Uterus (tissue), 4 donors: ENCODE data around the gene DZIP1. TPM values are rescaled to one million over a fixed set of nuclear protein-coding genes. Genes with fewer than 3 reads are reported as not detected.

Source experiments
- DNase-seq, 2 donors: peaks; one replicate each; pipeline ENCODE4 v3.0.0-alpha.2; 2019 to 2020
- H3K27ac ChIP-seq, 2 donors: fragments of 200-600 bp; sonication (generic); 1 replicate in 1 of 2; 2 replicates in 1 of 2; pipeline ENCODE4 v1.5.1; 2016 to 2018
- H3K27me3 ChIP-seq, 2 donors: fragments of 200-600 bp; sonication (generic); one replicate each; pipeline ENCODE4 v1.5.1; 2018 to 2019; ENCODE audit warnings: control low read depth in 1 of 2
- H3K36me3 ChIP-seq, 2 donors: fragments of 200-600 bp; sonication (generic); one replicate each; pipeline ENCODE4 v1.5.1; 2019; ENCODE audit warnings: control low read depth in 1 of 2
- H3K4me1 ChIP-seq, 2 donors: fragments of 200-600 bp; sonication (generic); one replicate each; pipeline ENCODE4 v1.5.1; 2018 to 2019; ENCODE audit warnings: control low read depth in 1 of 2
- H3K4me3 ChIP-seq, 2 donors: fragments of 200-600 bp; sonication (generic); 1 replicate in 1 of 2; 2 replicates in 1 of 2; pipeline ENCODE4 v1.5.1; 2018 to 2019; ENCODE audit warnings: mild to moderate bottlenecking in 1 of 2
- H3K9me3 ChIP-seq, 2 donors: fragments of 200-600 bp; sonication (generic); one replicate each; pipeline ENCODE4 v1.5.1; 2019; ENCODE audit warnings: control low read depth in 1 of 2
- CTCF ChIP-seq, 4 experiments: fragments of 200-600 bp in 2 of 4; fragments of 450-650 bp in 2 of 4; sonication (generic) in 2 of 4; IDR thresholded peaks; one replicate each; pipeline ENCODE4 v1.5.1; 2016 to 2019; ENCODE audit warnings: antibody characterized with exemption in 4 of 4, mild to moderate bottlenecking in 2 of 4, moderate library complexity in 1 of 4
- POLR2A ChIP-seq, 2 donors: fragments of 450-650 bp; IDR thresholded peaks; one replicate each; pipeline ENCODE4 v1.6.1; 2016; ENCODE audit warnings: antibody characterized with exemption in 2 of 2, mild to moderate bottlenecking in 1 of 2, moderate library complexity in 1 of 2
- intact Hi-C: fragments of 100-400 bp; cut with DNase I; formaldehyde crosslinking; loops from one replicate; pipeline ENCODE4 v1.15.1; 2023; ENCODE audit warnings: low total_unique reads
- total RNA-seq, 4 donors: library from RNA; depleted of rRNA in 3 of 4; stranded (reverse); fragments of >200 nt in 3 of 4; gene quantifications; one replicate each; pipeline versions ENCODE4 v1.1.0 to v1.2.4, GENCODE V29; 2014 to 2023
- donor health status: DM: yes; HTN: yes; CAD: no.

Gene DZIP1
- total RNA-seq, 4 donors from 2014 or later, result 24.1 to 65.3 (median 42.3) TPM

GRCh38 chr13:95630593-95630992, 13.9 kb downstream of the DZIP1 start:
- intact Hi-C loops, result no loop called here
- TF ChIP-seq POLR2A (IDR thresholded peaks at IDR 0.05) (no peak), CTCF (IDR thresholded peaks at IDR 0.05) (no peak)

GRCh38 chr13:95629071-95629470, 15.4 kb downstream of the DZIP1 start:
- Histone ChIP-seq H3K4me3 (no peak overlapping the region), H3K36me3 (no peaks in the 10 kb centered on the region), H3K27me3 (no peaks in the 10 kb centered on the region), H3K9me3 (no peaks in the 10 kb centered on the region), H3K4me1 (no peaks in the 10 kb centered on the region), H3K27ac (no peak overlapping the region)
- TF ChIP-seq CTCF (IDR thresholded peaks at IDR 0.05), result no peak
- TF ChIP-seq POLR2A (IDR thresholded peaks at IDR 0.05), result no peak
- DNase-seq, result no peak
- intact Hi-C loops, result loop anchor here (10.0 kb wide), 1 partner anchor 206 kb away; no protein-coding TSS in a partner anchor

More at GRCh38 chr13:95630593-95630992, 13.9 kb downstream of the DZIP1 start:
- H3K27me3 ChIP-seq, result no peaks in the 10 kb centered on the region
- no peak overlapping the region for H3K4me3 ChIP-seq
- no peaks in the 10 kb centered on the region for H3K9me3 ChIP-seq
- H3K27ac ChIP-seq, result no peak overlapping the region
- no peak for DNase-seq
- no peaks in the 10 kb centered on the region for H3K4me1 ChIP-seq
- no peaks in the 10 kb centered on the region for H3K36me3 ChIP-seq

GRCh38 chr13:95628488-95628887, 16.0 kb downstream of the DZIP1 start:
- H3K27ac ChIP-seq, result no peak overlapping the region
- no peaks in the 10 kb centered on the region for H3K27me3 ChIP-seq

GRCh38 chr13:95627590-95627989, 16.9 kb downstream of the DZIP1 start:
- H3K9me3 ChIP-seq, result no peaks in the 10 kb centered on the region
- no peak for DNase-seq
- no peak overlapping the region for H3K27ac ChIP-seq
- no peak for TF ChIP-seq POLR2A (IDR thresholded peaks at IDR 0.05)
- no peaks in the 10 kb centered on the region for H3K27me3 ChIP-seq
- no peak overlapping the region for H3K4me3 ChIP-seq
- H3K4me1 ChIP-seq, result no peaks in the 10 kb centered on the region
- intact Hi-C loops, result loop anchor here (10.0 kb wide), 1 partner anchor 207 kb away; no protein-coding TSS in a partner anchor
- no peaks in the 10 kb centered on the region for H3K36me3 ChIP-seq

More at GRCh38 chr13:95628488-95628887, 16.0 kb downstream of the DZIP1 start:
- Histone ChIP-seq H3K4me3 (no peak overlapping the region), H3K36me3 (no peaks in the 10 kb centered on the region), H3K4me1 (no peaks in the 10 kb centered on the region), H3K9me3 (no peaks in the 10 kb centered on the region)
- no peak for DNase-seq
- intact Hi-C loops, result loop anchor here (10.0 kb wide), 1 partner anchor 206 kb away; no protein-coding TSS in a partner anchor
- TF ChIP-seq POLR2A (IDR thresholded peaks at IDR 0.05) (no peak), CTCF (IDR thresholded peaks at IDR 0.05) (no peak)

GRCh38 chr13:95626768-95627167, 17.7 kb downstream of the DZIP1 start:
- no peaks in the 10 kb centered on the region for H3K4me1 ChIP-seq
- TF ChIP-seq CTCF (IDR thresholded peaks at IDR 0.05) (no peak), POLR2A (IDR thresholded peaks at IDR 0.05) (no peak)
- DNase-seq, result no peak
- no peaks in the 10 kb centered on the region for H3K27me3 ChIP-seq
- intact Hi-C loops, result loop anchor here (10.0 kb wide), 1 partner anchor 208 kb away; no protein-coding TSS in a partner anchor
- no peak overlapping the region for H3K4me3 ChIP-seq
- no peaks in the 10 kb centered on the region for H3K9me3 ChIP-seq
- no peak overlapping the region for H3K27ac ChIP-seq
- no peaks in the 10 kb centered on the region for H3K36me3 ChIP-seq
